ENCODE results near the gene NFYA. TPM values are rescaled to one million over a fixed set of nuclear protein-coding genes. Genes with fewer than 3 reads are reported as not detected.

Gene NFYA
- total RNA-seq, 1 donor from 2014 or later = 18.8 TPM

GRCh38 chr6:41132254-41132653, 59.5 kb downstream of the NFYA start:
- Mint-ChIP-seq H3K9me3 (ENCODE audit: low read depth) (no peaks in the 10 kb centered on the region), H3K36me3 (ENCODE audit: low read depth) (peaks cover 3% of the 10 kb centered on the region), H3K27ac (ENCODE audit: unreplicated experiment) (no peak overlapping the region), H3K27me3 (ENCODE audit: low read depth) (no peaks in the 10 kb centered on the region), H3K4me1 (ENCODE audit: low read depth) (no peaks in the 10 kb centered on the region), H3K4me3 (ENCODE audit: unreplicated experiment) (no peak overlapping the region)
- DNase-seq (ENCODE audit: low spot score) = no peak
- TF ChIP-seq, protein P1, sequence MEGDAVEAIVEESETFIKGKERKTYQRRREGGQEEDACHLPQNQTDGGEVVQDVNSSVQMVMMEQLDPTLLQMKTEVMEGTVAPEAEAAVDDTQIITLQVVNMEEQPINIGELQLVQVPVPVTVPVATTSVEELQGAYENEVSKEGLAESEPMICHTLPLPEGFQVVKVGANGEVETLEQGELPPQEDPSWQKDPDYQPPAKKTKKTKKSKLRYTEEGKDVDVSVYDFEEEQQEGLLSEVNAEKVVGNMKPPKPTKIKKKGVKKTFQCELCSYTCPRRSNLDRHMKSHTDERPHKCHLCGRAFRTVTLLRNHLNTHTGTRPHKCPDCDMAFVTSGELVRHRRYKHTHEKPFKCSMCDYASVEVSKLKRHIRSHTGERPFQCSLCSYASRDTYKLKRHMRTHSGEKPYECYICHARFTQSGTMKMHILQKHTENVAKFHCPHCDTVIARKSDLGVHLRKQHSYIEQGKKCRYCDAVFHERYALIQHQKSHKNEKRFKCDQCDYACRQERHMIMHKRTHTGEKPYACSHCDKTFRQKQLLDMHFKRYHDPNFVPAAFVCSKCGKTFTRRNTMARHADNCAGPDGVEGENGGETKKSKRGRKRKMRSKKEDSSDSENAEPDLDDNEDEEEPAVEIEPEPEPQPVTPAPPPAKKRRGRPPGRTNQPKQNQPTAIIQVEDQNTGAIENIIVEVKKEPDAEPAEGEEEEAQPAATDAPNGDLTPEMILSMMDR (IDR thresholded peaks at IDR 0.05) = no peak

DNA sequence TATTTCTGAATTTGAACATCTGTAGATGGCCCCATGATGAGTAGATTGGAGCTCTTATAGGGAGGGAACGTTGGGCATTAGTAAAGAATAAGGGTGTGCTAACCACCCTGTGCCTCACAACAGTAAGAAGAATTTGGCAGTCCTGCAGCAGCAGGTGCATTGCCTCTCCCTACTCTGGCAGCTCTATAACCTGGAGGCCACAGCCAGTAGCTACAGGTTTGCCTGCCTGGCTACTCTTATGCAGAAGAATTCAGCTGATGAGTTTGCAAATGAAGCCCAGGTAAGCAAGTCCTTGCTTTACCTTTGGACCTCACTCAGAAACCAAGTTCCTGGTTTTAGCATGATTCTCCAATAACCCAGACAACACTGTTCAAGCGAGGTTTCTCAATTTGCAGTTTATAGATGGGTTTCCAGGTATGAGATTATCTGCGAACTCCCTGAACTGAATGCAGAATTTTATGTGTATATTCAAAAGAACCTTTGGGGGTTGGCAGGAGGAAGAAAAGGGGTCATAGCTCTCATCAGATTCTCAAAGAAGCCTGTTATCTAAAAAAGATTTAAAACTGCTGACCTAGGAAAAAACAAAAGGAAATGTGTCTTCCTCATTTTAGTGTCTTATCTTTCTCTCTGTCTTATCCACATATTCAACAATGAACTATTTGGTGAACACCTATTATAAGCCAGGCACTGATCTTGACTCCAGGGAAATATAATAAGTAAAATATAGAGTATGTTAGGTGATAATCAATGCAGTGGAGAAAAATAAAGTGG, 62.5 kb downstream of the NFYA start:
- H3K27ac Mint-ChIP-seq (ENCODE audit: unreplicated experiment) = no peak overlapping the region
- H3K4me1 Mint-ChIP-seq (ENCODE audit: low read depth) = no peaks in the 10 kb centered on the region
- H3K36me3 Mint-ChIP-seq (ENCODE audit: low read depth) = peaks cover 1% of the 10 kb centered on the region
- H3K9me3 Mint-ChIP-seq (ENCODE audit: low read depth) = no peaks in the 10 kb centered on the region
- DNase-seq (ENCODE audit: low spot score) = no peak
- no peak overlapping the region for H3K4me3 Mint-ChIP-seq (ENCODE audit: unreplicated experiment)
- no peaks in the 10 kb centered on the region for H3K27me3 Mint-ChIP-seq (ENCODE audit: low read depth)
- TF ChIP-seq, protein P1 (IDR thresholded peaks at IDR 0.05) = no peak

GRCh38 chr6:41136911-41137310, 64.1 kb downstream of the NFYA start:
- Mint-ChIP-seq H3K4me1 (ENCODE audit: low read depth) (no peaks in the 10 kb centered on the region), H3K27ac (ENCODE audit: unreplicated experiment) (no peak overlapping the region), H3K27me3 (ENCODE audit: low read depth) (no peaks in the 10 kb centered on the region), H3K36me3 (ENCODE audit: low read depth) (peaks cover 3% of the 10 kb centered on the region), H3K4me3 (ENCODE audit: unreplicated experiment) (no peak overlapping the region), H3K9me3 (ENCODE audit: low read depth) (no peaks in the 10 kb centered on the region)
- DNase-seq (ENCODE audit: low spot score) = no peak
- TF ChIP-seq, protein P1 (IDR thresholded peaks at IDR 0.05) = no peak

DNA sequence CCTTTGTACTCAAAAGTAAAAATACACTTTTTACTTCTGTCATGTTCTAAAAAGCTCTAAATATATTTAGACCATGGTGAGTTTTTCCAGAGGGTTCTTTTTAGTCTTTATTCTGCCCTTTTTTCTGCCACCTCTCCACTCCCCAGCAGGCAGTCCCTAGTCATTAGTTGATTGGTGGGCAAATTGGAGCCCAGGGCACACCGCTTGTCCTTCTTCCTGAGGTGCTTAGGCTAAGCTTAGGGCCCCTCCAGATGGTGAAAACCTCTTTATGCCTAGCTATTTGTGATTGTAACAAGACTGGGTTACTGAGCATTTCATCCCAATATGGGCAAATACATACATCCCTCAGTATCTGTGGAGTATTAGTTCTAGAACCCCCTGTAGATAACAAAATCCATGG, 75.1 kb downstream of the NFYA start:
- Mint-ChIP-seq H3K27ac (ENCODE audit: unreplicated experiment) (no peak overlapping the region), H3K9me3 (ENCODE audit: low read depth) (peaks cover 6% of the 10 kb centered on the region), H3K4me1 (ENCODE audit: low read depth) (no peaks in the 10 kb centered on the region), H3K27me3 (ENCODE audit: low read depth) (no peaks in the 10 kb centered on the region), H3K36me3 (ENCODE audit: low read depth) (peaks cover 11% of the 10 kb centered on the region), H3K4me3 (ENCODE audit: unreplicated experiment) (no peak overlapping the region)
- DNase-seq (ENCODE audit: low spot score) = no peak
- TF ChIP-seq, protein P1 (IDR thresholded peaks at IDR 0.05) = no peak

Other genes starting within 250 kb of the NFYA start
- 0.25 to 0.36 TPM in 2 of 3 replicates, not detected in the other for gene UNC5CL, start 33.8 kb upstream of the NFYA start, total RNA-seq
- gene TSPO2, start 30.5 kb upstream of the NFYA start, total RNA-seq = not detected in 3 replicates
- not detected in 3 replicates for gene APOBEC2, start 19.8 kb upstream of the NFYA start, total RNA-seq
- 11.4 to 12.2 TPM (median 12.2 TPM) in 3 replicates for gene OARD1, start 618 bp upstream of the NFYA start, total RNA-seq
- gene TREML1, start 81.4 kb downstream of the NFYA start, total RNA-seq = not detected in 3 replicates
- not detected in 3 replicates for gene TREM2, start 90.1 kb downstream of the NFYA start, total RNA-seq
- not detected in 3 replicates for gene TREML2, start 128.2 kb downstream of the NFYA start, total RNA-seq
- gene TREML4, start 155.4 kb downstream of the NFYA start, total RNA-seq = not detected in 3 replicates
- gene TREM1, start 213.7 kb downstream of the NFYA start, total RNA-seq = 0.25 TPM in 1 of 3 replicates, not detected in the others

Measured in chondrocyte (in vitro differentiated cells).